Colon (tissue), 2 donors: ENCODE data around the gene ERCC3.
"Not testable (repeated sequence)": the region's sequence is repeated elsewhere in the genome, so short reads cannot be mapped to it uniquely, and the experiment has no call there.

Experiments
- FAIRE-seq: peaks from 2 replicates; lab custom pipeline; 2012; peaks lifted over from hg19 to GRCh38; lab: Jason Lieb, UNC
- donor health status: control.
- donor health status: control.

The ERCC3 gene

GRCh38 chr2:127226132-127226519 is 67.8 kb downstream of the ERCC3 start:
- no peak for FAIRE-seq

GRCh38 chr2:127225186-127225960 is 68.6 kb downstream of the ERCC3 start:
- no peak for FAIRE-seq

- not testable (repeated sequence) for FAIRE-seq
Measured at GRCh38 chr2:127224135-127224534, 69.8 kb downstream of the ERCC3 start.

- FAIRE-seq = no peak
Measured at GRCh38 chr2:127220768-127221527, 73.0 kb downstream of the ERCC3 start.

GRCh38 chr2:127220102-127220767 is 73.7 kb downstream of the ERCC3 start, which contains the start of gene CYP27C1:
TSS of gene CYP27C1 (minus strand) at chr2:127220299. CDS start at chr2:127220270, 29 bp downstream.
- no peak for FAIRE-seq

GRCh38 chr2:127219171-127220070 is 74.5 kb downstream of the ERCC3 start:
- FAIRE-seq = no peak

- FAIRE-seq = no peak
Measured at GRCh38 chr2:127218812-127219170, 75.2 kb downstream of the ERCC3 start.

- no peak for FAIRE-seq
Measured at GRCh38 chr2:127217470-127218325, 76.2 kb downstream of the ERCC3 start.

- FAIRE-seq = no peak
Measured at GRCh38 chr2:127216593-127216992, 77.4 kb downstream of the ERCC3 start.

GRCh38 chr2:127216095-127216494 is 77.8 kb downstream of the ERCC3 start:
- no peak for FAIRE-seq

- FAIRE-seq = not testable (repeated sequence)
Measured at GRCh38 chr2:127214201-127214600, 79.7 kb downstream of the ERCC3 start.

GRCh38 chr2:127208313-127208712 is 85.6 kb downstream of the ERCC3 start:
- no peak for FAIRE-seq
